WTC11 (cell line): ENCODE results near the gene VCL. TPM values are rescaled to one million over a fixed set of nuclear protein-coding genes. Genes with fewer than 3 reads are reported as not detected.

Experiments
- ATAC-seq: fragments of 200-7000 bp; cut with Tn5 transposase; 2 replicates; pipeline ENCODE4 v1.10.0; 2021; ENCODE audit warnings: mild to moderate bottlenecking, moderate library complexity
- CTCF ChIA-PET: fragments of 300-600 bp; sonication (Branson Sonifier 250); formaldehyde crosslinking; loops from one replicate; lab custom pipeline; 2021; ENCODE audit warnings: antibody characterized with exemption; lab: Charles Lee
- POLR2A ChIA-PET: fragments of 350-600 bp; sonication (Branson Sonifier 250); formaldehyde crosslinking; loops from one replicate; lab custom pipeline; 2021; ENCODE audit warnings: antibody characterized with exemption; lab: Charles Lee
- DNase-seq: peaks from one replicate; pipeline ENCODE4 v3.0.0; 2021; ENCODE audit warnings: low spot score
- H3K27ac Mint-ChIP-seq: 2 replicates; pipeline ENCODE4 v1.8.0; 2021; ENCODE audit warnings: mixed read lengths
- H3K27me3 Mint-ChIP-seq: 2 replicates; pipeline ENCODE4 v1.8.0; 2021; ENCODE audit warnings: low read depth, mild to moderate bottlenecking, moderate library complexity, mixed read lengths
- H3K36me3 Mint-ChIP-seq: 2 replicates; pipeline ENCODE4 v1.8.0; 2021; ENCODE audit warnings: mixed read lengths
- H3K4me1 Mint-ChIP-seq: 2 replicates; pipeline ENCODE4 v1.8.0; 2022; ENCODE audit warnings: mixed read lengths
- H3K4me3 Mint-ChIP-seq: 2 replicates; pipeline ENCODE4 v1.8.0; 2021; ENCODE audit warnings: mild to moderate bottlenecking, moderate library complexity, mixed read lengths
- H3K9me3 Mint-ChIP-seq: 2 replicates; pipeline ENCODE4 v1.8.0; 2021; ENCODE audit warnings: mixed read lengths
- ATF2 ChIP-seq: sonication (generic); formaldehyde crosslinking; IDR thresholded peaks from 2 replicates; pipeline ENCODE4 v1.8.1; 2022; ENCODE audit warnings: low read depth, missing genetic modification reagents, borderline replicate concordance
- CBFB ChIP-seq: sonication (generic); formaldehyde crosslinking; IDR thresholded peaks from 2 replicates; pipeline ENCODE4 v1.8.1; 2022; ENCODE audit warnings: mild to moderate bottlenecking, low read depth, missing genetic modification reagents
- CDX4 ChIP-seq: fragments of 250-450 bp; sonication (Bioruptor Pico); IDR thresholded peaks from 2 replicates; pipeline ENCODE4 v1.9.0; 2021; ENCODE audit warnings: moderate library complexity, mild to moderate bottlenecking, inconsistent platforms, borderline replicate concordance
- ESRRA ChIP-seq: sonication (generic); formaldehyde crosslinking; IDR thresholded peaks from 2 replicates; pipeline ENCODE4 v1.8.1; 2022; ENCODE audit warnings: mild to moderate bottlenecking, missing genetic modification reagents, borderline replicate concordance
- FOXJ3 ChIP-seq: sonication (generic); formaldehyde crosslinking; IDR thresholded peaks from 2 replicates; pipeline ENCODE4 v1.9.0; 2021; ENCODE audit warnings: missing genetic modification reagents, mild to moderate bottlenecking, borderline replicate concordance
- JUN ChIP-seq: sonication (generic); formaldehyde crosslinking; IDR thresholded peaks from 2 replicates; pipeline ENCODE4 v1.8.0; 2023; ENCODE audit warnings: mild to moderate bottlenecking, missing genetic modification reagents
- MXD4 ChIP-seq: fragments of 250-450 bp; sonication (Bioruptor Pico); IDR thresholded peaks from 2 replicates; pipeline ENCODE4 v1.8.0; 2021; ENCODE audit warnings: mild to moderate bottlenecking, moderate library complexity, borderline replicate concordance
- MYBL2 ChIP-seq: sonication (generic); formaldehyde crosslinking; IDR thresholded peaks from 2 replicates; pipeline ENCODE4 v1.8.1; 2023; ENCODE audit warnings: mild to moderate bottlenecking, moderate library complexity, missing genetic modification reagents
- NR3C1 ChIP-seq: sonication (generic); formaldehyde crosslinking; conservative IDR thresholded peaks from 2 replicates; pipeline ENCODE4 v1.8.1; 2023; ENCODE audit warnings: low read depth, mild to moderate bottlenecking, missing genetic modification reagents
- PREB ChIP-seq: sonication (generic); formaldehyde crosslinking; IDR thresholded peaks from 2 replicates; pipeline ENCODE4 v1.8.1; 2022; ENCODE audit warnings: mild to moderate bottlenecking, missing genetic modification reagents, moderate library complexity, borderline replicate concordance
- TP53 ChIP-seq: sonication (generic); formaldehyde crosslinking; IDR thresholded peaks from 2 replicates; pipeline ENCODE4 v1.8.1; 2023; ENCODE audit warnings: mild to moderate bottlenecking, missing genetic modification reagents
- USF2 ChIP-seq: sonication (generic); formaldehyde crosslinking; IDR thresholded peaks from 2 replicates; pipeline ENCODE4 v1.8.1; 2023; ENCODE audit warnings: mild to moderate bottlenecking, missing genetic modification reagents, moderate library complexity
- ZMAT4 ChIP-seq: fragments of 250-450 bp; sonication (Bioruptor Pico); IDR thresholded peaks from 2 replicates; pipeline ENCODE4 v1.9.0; 2021; ENCODE audit warnings: mild to moderate bottlenecking
- ZNF317 ChIP-seq: sonication (generic); formaldehyde crosslinking; IDR thresholded peaks from 2 replicates; pipeline ENCODE4 v1.8.1; 2023; ENCODE audit warnings: low read depth, mild to moderate bottlenecking, moderate library complexity, missing genetic modification reagents, borderline replicate concordance
- ZNF423 ChIP-seq: fragments of 250-450 bp; sonication (Bioruptor Pico); IDR thresholded peaks from 2 replicates; pipeline ENCODE4 v2.1.2; 2022; ENCODE audit warnings: mild to moderate bottlenecking, moderate library complexity
- total RNA-seq: library from RNA; stranded (reverse); gene quantifications from 3 replicates; pipeline ENCODE4 v1.2.3, GENCODE V29; 2021
- TF ChIP-seq, protein P1 (sequence below): fragments of 250-450 bp; sonication (Bioruptor Pico); IDR thresholded peaks from 2 replicates; pipeline ENCODE4 v1.9.0; 2021; ENCODE audit warnings: mild to moderate bottlenecking, borderline replicate concordance
- TF ChIP-seq, protein P2 (sequence below): sonication (generic); formaldehyde crosslinking; IDR thresholded peaks from 2 replicates; pipeline ENCODE4 v1.8.1; 2023; ENCODE audit warnings: mild to moderate bottlenecking, missing genetic modification reagents
- TF ChIP-seq, protein P3 (sequence below): sonication (generic); formaldehyde crosslinking; IDR thresholded peaks from 2 replicates; pipeline ENCODE4 v1.8.0; 2022; ENCODE audit warnings: mild to moderate bottlenecking, missing genetic modification reagents

The VCL gene
- total RNA-seq, 1 experiment from 2014 or later, result 225 TPM

DNA sequence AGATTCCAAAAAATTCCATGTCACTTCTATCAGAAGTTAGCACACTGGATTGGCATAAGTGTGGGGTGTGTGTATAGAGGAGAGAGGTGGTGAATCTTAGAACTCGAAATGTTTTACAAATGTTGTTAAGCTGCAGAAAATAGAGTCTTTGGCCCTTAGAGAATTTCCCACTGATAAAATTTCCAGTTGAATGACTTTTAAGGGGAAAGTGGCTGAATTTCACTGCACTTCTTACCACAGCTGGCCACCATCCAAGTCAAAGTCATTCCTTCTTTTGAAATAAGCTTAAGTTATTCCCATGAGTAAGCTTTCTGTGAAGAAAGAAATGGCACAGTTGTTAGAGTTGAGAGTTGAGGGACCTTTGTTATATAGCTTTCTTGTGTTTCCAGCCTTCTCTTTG lies 13.9 kb downstream of the VCL start (continued):
- TF ChIP-seq USF2 (CRISPR knock-in tag), result no peak
- TF ChIP-seq ZNF423, result no peak

GRCh38 chr10:74012480-74012879 lies 14.6 kb downstream of the VCL start:
- H3K36me3 Mint-ChIP-seq, result peaks cover 26% of the 10 kb centered on the region
- no peak overlapping the region for H3K4me3 Mint-ChIP-seq
- TF ChIP-seq ZNF317 (CRISPR knock-in tag) (peak; percentile 84), NR3C1 (CRISPR knock-in tag) (no peak)
- peaks cover 40% of the 10 kb centered on the region for H3K4me1 Mint-ChIP-seq
- CTCF ChIA-PET, result interaction anchor here (0.9 to 1.3 kb wide), 2 partner anchors 14 to 133 kb away, joined by 3 to 5 read pairs; no protein-coding TSS in a partner anchor
- no peaks in the 10 kb centered on the region for H3K9me3 Mint-ChIP-seq
- H3K27ac Mint-ChIP-seq, result no peak overlapping the region
- ATAC-seq, result peak; percentile 38
- no peaks in the 10 kb centered on the region for H3K27me3 Mint-ChIP-seq
- POLR2A ChIA-PET, result interaction anchor here (0.6 to 2.2 kb wide), 2 partner anchors 14 to 45 kb away, joined by 5 to 24 read pairs; partner anchors contain the start of gene VCL
- no peak for DNase-seq

DNA sequence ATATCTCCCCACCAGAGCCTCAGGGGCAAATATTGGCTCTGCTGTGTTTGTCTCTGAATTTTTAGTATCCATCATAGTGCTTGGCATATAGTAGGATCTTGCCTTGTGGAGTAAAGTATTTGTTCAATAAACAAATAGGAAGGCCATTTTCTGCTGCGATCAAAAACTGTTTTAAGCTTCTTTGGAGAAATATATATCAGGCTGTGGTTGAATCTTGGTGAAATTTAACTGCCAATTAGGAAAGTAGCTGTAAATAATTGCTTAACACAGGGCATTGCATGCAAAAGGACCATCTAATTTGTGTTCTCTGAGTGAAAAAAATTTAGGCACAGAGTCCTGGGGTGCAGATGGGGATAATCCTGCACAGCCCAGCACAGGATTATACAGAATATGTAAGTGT lies 15.1 kb downstream of the VCL start:
- ChIA-PET CTCF (interaction anchor here (1.3 kb wide), 1 partner anchor 133 kb away, joined by 5 read pairs; no protein-coding TSS in a partner anchor), POLR2A (interaction anchor here (2.2 kb wide), 1 partner anchor 14 kb away, joined by 24 read pairs; the partner anchor contains the start of gene VCL)
- DNase-seq (no peak), ATAC-seq (no peak)
- Mint-ChIP-seq H3K9me3 (no peaks in the 10 kb centered on the region), H3K27ac (no peak overlapping the region), H3K4me1 (peaks cover 40% of the 10 kb centered on the region), H3K27me3 (no peaks in the 10 kb centered on the region), H3K4me3 (no peak overlapping the region), H3K36me3 (peaks cover 27% of the 10 kb centered on the region)
- no peak for TF ChIP-seq CDX4 (CRISPR knock-in tag)
- TF ChIP-seq, protein P1, sequence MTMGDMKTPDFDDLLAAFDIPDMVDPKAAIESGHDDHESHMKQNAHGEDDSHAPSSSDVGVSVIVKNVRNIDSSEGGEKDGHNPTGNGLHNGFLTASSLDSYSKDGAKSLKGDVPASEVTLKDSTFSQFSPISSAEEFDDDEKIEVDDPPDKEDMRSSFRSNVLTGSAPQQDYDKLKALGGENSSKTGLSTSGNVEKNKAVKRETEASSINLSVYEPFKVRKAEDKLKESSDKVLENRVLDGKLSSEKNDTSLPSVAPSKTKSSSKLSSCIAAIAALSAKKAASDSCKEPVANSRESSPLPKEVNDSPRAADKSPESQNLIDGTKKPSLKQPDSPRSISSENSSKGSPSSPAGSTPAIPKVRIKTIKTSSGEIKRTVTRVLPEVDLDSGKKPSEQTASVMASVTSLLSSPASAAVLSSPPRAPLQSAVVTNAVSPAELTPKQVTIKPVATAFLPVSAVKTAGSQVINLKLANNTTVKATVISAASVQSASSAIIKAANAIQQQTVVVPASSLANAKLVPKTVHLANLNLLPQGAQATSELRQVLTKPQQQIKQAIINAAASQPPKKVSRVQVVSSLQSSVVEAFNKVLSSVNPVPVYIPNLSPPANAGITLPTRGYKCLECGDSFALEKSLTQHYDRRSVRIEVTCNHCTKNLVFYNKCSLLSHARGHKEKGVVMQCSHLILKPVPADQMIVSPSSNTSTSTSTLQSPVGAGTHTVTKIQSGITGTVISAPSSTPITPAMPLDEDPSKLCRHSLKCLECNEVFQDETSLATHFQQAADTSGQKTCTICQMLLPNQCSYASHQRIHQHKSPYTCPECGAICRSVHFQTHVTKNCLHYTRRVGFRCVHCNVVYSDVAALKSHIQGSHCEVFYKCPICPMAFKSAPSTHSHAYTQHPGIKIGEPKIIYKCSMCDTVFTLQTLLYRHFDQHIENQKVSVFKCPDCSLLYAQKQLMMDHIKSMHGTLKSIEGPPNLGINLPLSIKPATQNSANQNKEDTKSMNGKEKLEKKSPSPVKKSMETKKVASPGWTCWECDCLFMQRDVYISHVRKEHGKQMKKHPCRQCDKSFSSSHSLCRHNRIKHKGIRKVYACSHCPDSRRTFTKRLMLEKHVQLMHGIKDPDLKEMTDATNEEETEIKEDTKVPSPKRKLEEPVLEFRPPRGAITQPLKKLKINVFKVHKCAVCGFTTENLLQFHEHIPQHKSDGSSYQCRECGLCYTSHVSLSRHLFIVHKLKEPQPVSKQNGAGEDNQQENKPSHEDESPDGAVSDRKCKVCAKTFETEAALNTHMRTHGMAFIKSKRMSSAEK, result no peak
- no peak for TF ChIP-seq FOXJ3 (CRISPR knock-in tag)
- TF ChIP-seq TP53 (CRISPR knock-in tag), result no peak
- TF ChIP-seq, protein P2, sequence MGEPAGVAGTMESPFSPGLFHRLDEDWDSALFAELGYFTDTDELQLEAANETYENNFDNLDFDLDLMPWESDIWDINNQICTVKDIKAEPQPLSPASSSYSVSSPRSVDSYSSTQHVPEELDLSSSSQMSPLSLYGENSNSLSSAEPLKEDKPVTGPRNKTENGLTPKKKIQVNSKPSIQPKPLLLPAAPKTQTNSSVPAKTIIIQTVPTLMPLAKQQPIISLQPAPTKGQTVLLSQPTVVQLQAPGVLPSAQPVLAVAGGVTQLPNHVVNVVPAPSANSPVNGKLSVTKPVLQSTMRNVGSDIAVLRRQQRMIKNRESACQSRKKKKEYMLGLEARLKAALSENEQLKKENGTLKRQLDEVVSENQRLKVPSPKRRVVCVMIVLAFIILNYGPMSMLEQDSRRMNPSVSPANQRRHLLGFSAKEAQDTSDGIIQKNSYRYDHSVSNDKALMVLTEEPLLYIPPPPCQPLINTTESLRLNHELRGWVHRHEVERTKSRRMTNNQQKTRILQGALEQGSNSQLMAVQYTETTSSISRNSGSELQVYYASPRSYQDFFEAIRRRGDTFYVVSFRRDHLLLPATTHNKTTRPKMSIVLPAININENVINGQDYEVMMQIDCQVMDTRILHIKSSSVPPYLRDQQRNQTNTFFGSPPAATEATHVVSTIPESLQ (CRISPR knock-in tag), result no peak
- TF ChIP-seq ZMAT4 (CRISPR knock-in tag), result no peak
- TF ChIP-seq CBFB, result no peak
- TF ChIP-seq ATF2 (CRISPR knock-in tag), result no peak
- TF ChIP-seq PREB (CRISPR knock-in tag), result no peak
- no peak for TF ChIP-seq ESRRA (CRISPR knock-in tag)
- no peak for TF ChIP-seq NR3C1 (CRISPR knock-in tag)
- no peak for TF ChIP-seq MYBL2
- TF ChIP-seq JUN (CRISPR knock-in tag), result no peak
- TF ChIP-seq, protein P3, sequence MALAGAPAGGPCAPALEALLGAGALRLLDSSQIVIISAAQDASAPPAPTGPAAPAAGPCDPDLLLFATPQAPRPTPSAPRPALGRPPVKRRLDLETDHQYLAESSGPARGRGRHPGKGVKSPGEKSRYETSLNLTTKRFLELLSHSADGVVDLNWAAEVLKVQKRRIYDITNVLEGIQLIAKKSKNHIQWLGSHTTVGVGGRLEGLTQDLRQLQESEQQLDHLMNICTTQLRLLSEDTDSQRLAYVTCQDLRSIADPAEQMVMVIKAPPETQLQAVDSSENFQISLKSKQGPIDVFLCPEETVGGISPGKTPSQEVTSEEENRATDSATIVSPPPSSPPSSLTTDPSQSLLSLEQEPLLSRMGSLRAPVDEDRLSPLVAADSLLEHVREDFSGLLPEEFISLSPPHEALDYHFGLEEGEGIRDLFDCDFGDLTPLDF (CRISPR knock-in tag), result no peak
- TF ChIP-seq USF2 (CRISPR knock-in tag), result no peak
- no peak for TF ChIP-seq MXD4 (CRISPR knock-in tag)
